Vagina (tissue), 2 donors: ENCODE data around the gene PPP1R14B.

ENCODE experiments used
- POLR2A ChIP-seq, 2 donors: fragments of 450-650 bp; IDR thresholded peaks; one replicate each; pipeline ENCODE4 v1.6.1; 2017; ENCODE audit warnings: antibody characterized with exemption in 2 of 2, mild to moderate bottlenecking in 2 of 2, moderate library complexity in 2 of 2
- TF ChIP-seq, protein P1 (sequence below), 3 experiments: fragments of 450-650 bp in 2 of 3; fragments of 200-600 bp in 1 of 3; sonication (generic) in 1 of 3; IDR thresholded peaks; one replicate each; pipeline ENCODE4 v1.5.1; 2017 to 2019; ENCODE audit warnings: antibody characterized with exemption in 3 of 3, mild to moderate bottlenecking in 2 of 3, moderate library complexity in 2 of 3

DNA sequence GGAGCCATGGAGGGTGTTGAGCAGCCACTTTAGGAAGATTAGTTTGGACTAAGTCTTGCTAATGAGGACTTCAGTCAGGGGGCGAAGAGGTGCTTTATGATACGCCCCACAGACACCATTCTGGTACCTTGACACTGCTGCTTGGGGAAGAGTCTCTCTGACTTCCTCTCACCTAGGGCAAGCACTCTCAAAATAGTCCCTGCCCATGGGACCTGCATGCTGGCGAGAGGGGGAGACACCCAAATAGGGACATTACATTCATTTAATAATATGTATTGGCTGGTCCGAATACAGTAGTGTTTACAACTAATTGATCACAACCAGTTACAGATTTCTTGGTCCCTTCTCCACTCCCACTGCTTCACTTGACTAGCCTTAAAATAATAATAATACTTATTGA, 49.0 kb upstream of the PPP1R14B start:
- no peak for TF ChIP-seq POLR2A (IDR thresholded peaks at IDR 0.05)
- TF ChIP-seq, protein P1, sequence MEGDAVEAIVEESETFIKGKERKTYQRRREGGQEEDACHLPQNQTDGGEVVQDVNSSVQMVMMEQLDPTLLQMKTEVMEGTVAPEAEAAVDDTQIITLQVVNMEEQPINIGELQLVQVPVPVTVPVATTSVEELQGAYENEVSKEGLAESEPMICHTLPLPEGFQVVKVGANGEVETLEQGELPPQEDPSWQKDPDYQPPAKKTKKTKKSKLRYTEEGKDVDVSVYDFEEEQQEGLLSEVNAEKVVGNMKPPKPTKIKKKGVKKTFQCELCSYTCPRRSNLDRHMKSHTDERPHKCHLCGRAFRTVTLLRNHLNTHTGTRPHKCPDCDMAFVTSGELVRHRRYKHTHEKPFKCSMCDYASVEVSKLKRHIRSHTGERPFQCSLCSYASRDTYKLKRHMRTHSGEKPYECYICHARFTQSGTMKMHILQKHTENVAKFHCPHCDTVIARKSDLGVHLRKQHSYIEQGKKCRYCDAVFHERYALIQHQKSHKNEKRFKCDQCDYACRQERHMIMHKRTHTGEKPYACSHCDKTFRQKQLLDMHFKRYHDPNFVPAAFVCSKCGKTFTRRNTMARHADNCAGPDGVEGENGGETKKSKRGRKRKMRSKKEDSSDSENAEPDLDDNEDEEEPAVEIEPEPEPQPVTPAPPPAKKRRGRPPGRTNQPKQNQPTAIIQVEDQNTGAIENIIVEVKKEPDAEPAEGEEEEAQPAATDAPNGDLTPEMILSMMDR (IDR thresholded peaks at IDR 0.05), result no peak
